K562 (cell line): Measurements from ENCODE around the gene CLCN6. TPM values are rescaled to one million over a fixed set of nuclear protein-coding genes. Genes with fewer than 3 reads are reported as not detected.

Experiments used
- KLF1 ChIP-seq: fragments of 450-650 bp; IDR thresholded peaks from 2 replicates; pipeline ENCODE4 v1.6.1; 2016; ENCODE audit warnings: missing genetic modification characterization, missing compliant biosample characterization
- KLF13 ChIP-seq: fragments of 450-650 bp; IDR thresholded peaks from 2 replicates; pipeline ENCODE4 v1.6.1; 2016; ENCODE audit warnings: missing genetic modification characterization, low read depth, mild to moderate bottlenecking, missing compliant biosample characterization, moderate library complexity, borderline replicate concordance
- MBD2 ChIP-seq: sonication (generic); IDR thresholded peaks from 2 replicates; pipeline ENCODE4 v1.6.1; 2016; ENCODE audit warnings: low read depth, borderline replicate concordance
- MTA3 ChIP-seq: fragments of 450-650 bp; formaldehyde crosslinking; IDR thresholded peaks from 2 replicates; pipeline ENCODE4 v1.6.1; 2017; ENCODE audit warnings: mild to moderate bottlenecking, borderline replicate concordance
- NRF1 ChIP-seq, 2 experiments: fragments of 450-650 bp; IDR thresholded peaks in 1 of 2; conservative IDR thresholded peaks in 1 of 2; 2 replicates each; pipeline ENCODE4 v1.6.1; 2014; ENCODE audit warnings: mild to moderate bottlenecking in 2 of 2
- POLR2B ChIP-seq: fragments of 450-650 bp; IDR thresholded peaks from 2 replicates; pipeline ENCODE4 v1.6.1; 2018; ENCODE audit warnings: low read depth; ENCODE audit not compliant: partially characterized antibody
- SUPT5H ChIP-seq: fragments of 450-650 bp; IDR thresholded peaks from 2 replicates; pipeline ENCODE4 v1.6.1; 2016
- TBP ChIP-seq: optimal IDR thresholded peaks from 2 replicates; pipeline ENCODE3; 2011; ENCODE audit warnings: low read depth, low read length, improper control_type of control experiment
- ZBTB17 ChIP-seq: fragments of 450-650 bp; formaldehyde crosslinking; IDR thresholded peaks from 2 replicates; pipeline ENCODE4 v1.4.0; 2020; ENCODE audit warnings: mild to moderate bottlenecking
- ZNF174 ChIP-seq: fragments of 250-450 bp; sonication (Bioruptor Pico); IDR thresholded peaks from 2 replicates; pipeline ENCODE4 v1.4.0; 2020; ENCODE audit warnings: mild to moderate bottlenecking
- ZNF41 ChIP-seq: fragments of 250-450 bp; sonication (Bioruptor Pico); conservative IDR thresholded peaks from 2 replicates; pipeline ENCODE4 v1.4.0; 2020; ENCODE audit warnings: mild to moderate bottlenecking
- ZNF76 ChIP-seq: fragments of 250-450 bp; sonication (Bioruptor Pico); IDR thresholded peaks from 2 replicates; pipeline ENCODE4 v1.4.0; 2020; ENCODE audit warnings: mild to moderate bottlenecking, moderate library complexity, borderline replicate concordance
- polyA plus RNA-seq, 8 experiments: library from polyadenylated mRNA; depleted of rRNA in 4 of 8; stranded (reverse) in 5 of 8; unstranded in 3 of 8; fragments of >200 nt; fragmentation: Nextera tagmentation in 2 of 8; fragmentation: Illumina TruSeq in 1 of 8; extraction: Ambion mirVana in 2 of 8; extraction: Trizol in 1 of 8; gene quantifications; 2 replicates each; pipeline versions ENCODE4 v1.2.1 to v1.2.3, GENCODE V29; 2011 to 2014; ENCODE audit warnings: inconsistent platforms in 1 of 8, missing spikeins in 1 of 8
- total RNA-seq, 7 experiments: library from RNA; depleted of rRNA in 6 of 7; stranded (reverse); fragments of >200 nt in 6 of 7; fragmentation: Illumina TruSeq in 2 of 7; extraction: Trizol in 2 of 7; gene quantifications; 2 replicates each; pipeline versions ENCODE4 v1.2.1 to v1.2.3, GENCODE V29; 2011 to 2021; ENCODE audit warnings: low replicate concordance in 1 of 7
- TF ChIP-seq, protein P1 (sequence below): fragments of 450-650 bp; IDR thresholded peaks from 2 replicates; pipeline ENCODE4 v1.7.0; 2016; ENCODE audit warnings: borderline replicate concordance
- TF ChIP-seq, protein P2 (sequence below), 2 experiments: fragments of 450-650 bp; IDR thresholded peaks; 2 replicates each; pipeline ENCODE4 v1.6.1; 2016
- TF ChIP-seq, protein P3 (sequence below): fragments of 250-450 bp; sonication (Bioruptor Pico); IDR thresholded peaks from 2 replicates; pipeline ENCODE4 v1.5.0; 2022; ENCODE audit warnings: mild to moderate bottlenecking
- TF ChIP-seq, protein P4 (sequence below): sonication (generic); formaldehyde crosslinking; IDR thresholded peaks from 2 replicates; pipeline ENCODE4 v1.8.1; 2023; ENCODE audit warnings: mild to moderate bottlenecking, missing genetic modification reagents
- TF ChIP-seq, protein P5 (sequence below): fragments of 250-450 bp; sonication (Bioruptor Pico); IDR thresholded peaks from 2 replicates; pipeline ENCODE4 v1.8.0; 2022; ENCODE audit warnings: inconsistent platforms, mild to moderate bottlenecking, moderate library complexity, borderline replicate concordance

The CLCN6 gene
- total and polyA plus RNA-seq, 9 of the 15 experiments (the other 6 are each of a cell fraction or from before 2014, with no cell fraction given): 2.0 to 21.8 (median 13.6) TPM

DNA sequence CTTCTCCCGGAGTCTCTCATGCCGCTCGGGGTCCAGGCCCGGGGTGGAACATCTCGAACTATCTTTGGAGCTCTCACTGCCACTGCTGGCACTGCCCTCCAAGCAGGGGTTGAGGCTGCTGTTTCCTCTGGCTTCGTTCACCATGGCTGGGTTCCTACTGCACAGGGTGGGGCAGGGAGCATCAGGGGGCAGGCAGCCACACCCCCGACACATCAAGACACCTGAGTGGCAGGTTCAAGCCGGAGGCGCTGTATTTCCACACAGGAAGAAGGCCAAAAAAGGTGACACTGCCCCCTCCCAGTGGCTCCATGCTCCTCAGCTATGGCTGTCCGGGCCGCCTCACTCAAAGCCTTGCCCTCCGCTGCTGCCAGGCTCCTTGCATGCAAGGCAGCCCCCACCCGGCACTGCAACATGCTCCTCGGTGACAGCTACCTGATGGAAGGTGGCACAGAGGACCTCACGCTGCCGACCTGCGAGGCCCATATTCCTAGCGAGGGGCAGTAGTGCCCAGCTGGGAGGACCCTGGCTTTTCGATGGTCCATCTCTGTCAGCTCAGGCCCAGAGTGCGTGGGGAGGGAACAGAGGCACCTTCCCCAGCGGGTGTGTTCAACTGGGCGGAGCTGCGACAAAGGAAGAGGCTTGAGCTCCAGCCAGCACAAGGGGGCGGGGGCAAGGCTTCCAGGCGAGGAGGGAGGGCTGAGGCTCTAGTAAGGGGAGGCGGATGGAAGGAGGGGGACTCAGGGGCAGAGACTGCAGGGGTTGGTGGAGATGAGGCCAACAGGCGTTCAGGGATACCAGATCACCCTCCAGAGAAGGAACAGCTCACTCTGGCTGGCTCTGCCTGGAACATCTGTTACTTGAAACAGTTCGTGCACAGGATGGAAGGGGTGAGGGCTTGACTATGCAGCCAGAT lies 2.8 kb upstream of the CLCN6 start (continued):
- TF ChIP-seq, protein P1, sequence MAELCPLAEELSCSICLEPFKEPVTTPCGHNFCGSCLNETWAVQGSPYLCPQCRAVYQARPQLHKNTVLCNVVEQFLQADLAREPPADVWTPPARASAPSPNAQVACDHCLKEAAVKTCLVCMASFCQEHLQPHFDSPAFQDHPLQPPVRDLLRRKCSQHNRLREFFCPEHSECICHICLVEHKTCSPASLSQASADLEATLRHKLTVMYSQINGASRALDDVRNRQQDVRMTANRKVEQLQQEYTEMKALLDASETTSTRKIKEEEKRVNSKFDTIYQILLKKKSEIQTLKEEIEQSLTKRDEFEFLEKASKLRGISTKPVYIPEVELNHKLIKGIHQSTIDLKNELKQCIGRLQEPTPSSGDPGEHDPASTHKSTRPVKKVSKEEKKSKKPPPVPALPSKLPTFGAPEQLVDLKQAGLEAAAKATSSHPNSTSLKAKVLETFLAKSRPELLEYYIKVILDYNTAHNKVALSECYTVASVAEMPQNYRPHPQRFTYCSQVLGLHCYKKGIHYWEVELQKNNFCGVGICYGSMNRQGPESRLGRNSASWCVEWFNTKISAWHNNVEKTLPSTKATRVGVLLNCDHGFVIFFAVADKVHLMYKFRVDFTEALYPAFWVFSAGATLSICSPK: no peak
- TF ChIP-seq KLF1 (tag): 0 out of 2 replicates have a peak, but pooled peaks have one; percentile 16
- 0 out of 2 replicates have a peak, but pooled peaks have one; percentile 23 for TF ChIP-seq MBD2
- TF ChIP-seq, protein P2, sequence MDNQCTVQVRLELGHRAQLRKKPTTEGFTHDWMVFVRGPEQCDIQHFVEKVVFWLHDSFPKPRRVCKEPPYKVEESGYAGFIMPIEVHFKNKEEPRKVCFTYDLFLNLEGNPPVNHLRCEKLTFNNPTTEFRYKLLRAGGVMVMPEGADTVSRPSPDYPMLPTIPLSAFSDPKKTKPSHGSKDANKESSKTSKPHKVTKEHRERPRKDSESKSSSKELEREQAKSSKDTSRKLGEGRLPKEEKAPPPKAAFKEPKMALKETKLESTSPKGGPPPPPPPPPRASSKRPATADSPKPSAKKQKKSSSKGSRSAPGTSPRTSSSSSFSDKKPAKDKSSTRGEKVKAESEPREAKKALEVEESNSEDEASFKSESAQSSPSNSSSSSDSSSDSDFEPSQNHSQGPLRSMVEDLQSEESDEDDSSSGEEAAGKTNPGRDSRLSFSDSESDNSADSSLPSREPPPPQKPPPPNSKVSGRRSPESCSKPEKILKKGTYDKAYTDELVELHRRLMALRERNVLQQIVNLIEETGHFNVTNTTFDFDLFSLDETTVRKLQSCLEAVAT (IDR thresholded peaks at IDR 0.05): peak; percentile 25 to 85; a peak in 3 of 4 replicates
- TF ChIP-seq MTA3: peak; percentile 84; the same call in 1 of the 2 replicates
- TF ChIP-seq ZNF174 (CRISPR knock-in tag): no peak
- TF ChIP-seq SUPT5H: peak; percentile 75
- TF ChIP-seq, protein P3, sequence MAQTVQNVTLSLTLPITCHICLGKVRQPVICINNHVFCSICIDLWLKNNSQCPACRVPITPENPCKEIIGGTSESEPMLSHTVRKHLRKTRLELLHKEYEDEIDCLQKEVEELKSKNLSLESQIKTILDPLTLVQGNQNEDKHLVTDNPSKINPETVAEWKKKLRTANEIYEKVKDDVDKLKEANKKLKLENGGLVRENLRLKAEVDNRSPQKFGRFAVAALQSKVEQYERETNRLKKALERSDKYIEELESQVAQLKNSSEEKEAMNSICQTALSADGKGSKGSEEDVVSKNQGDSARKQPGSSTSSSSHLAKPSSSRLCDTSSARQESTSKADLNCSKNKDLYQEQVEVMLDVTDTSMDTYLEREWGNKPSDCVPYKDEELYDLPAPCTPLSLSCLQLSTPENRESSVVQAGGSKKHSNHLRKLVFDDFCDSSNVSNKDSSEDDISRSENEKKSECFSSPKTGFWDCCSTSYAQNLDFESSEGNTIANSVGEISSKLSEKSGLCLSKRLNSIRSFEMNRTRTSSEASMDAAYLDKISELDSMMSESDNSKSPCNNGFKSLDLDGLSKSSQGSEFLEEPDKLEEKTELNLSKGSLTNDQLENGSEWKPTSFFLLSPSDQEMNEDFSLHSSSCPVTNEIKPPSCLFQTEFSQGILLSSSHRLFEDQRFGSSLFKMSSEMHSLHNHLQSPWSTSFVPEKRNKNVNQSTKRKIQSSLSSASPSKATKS (CRISPR knock-in tag): no peak
- no peak for TF ChIP-seq ZNF41 (CRISPR knock-in tag)
- 0 out of 2 replicates have a peak, but pooled peaks have one; percentile 57 for TF ChIP-seq ZNF76 (CRISPR knock-in tag)
- peak; percentile 76 for TF ChIP-seq ZBTB17 (CRISPR knock-in tag)
- 0 out of 2 replicates have a peak, but pooled peaks have one; percentile 16 for TF ChIP-seq KLF13 (tag)
- TF ChIP-seq NRF1 (conservative IDR thresholded peaks at IDR 0.05 in 1 of 2, IDR thresholded peaks at IDR 0.05 in 1 of 2): peak; percentile 78 to 80
- TF ChIP-seq, protein P4, sequence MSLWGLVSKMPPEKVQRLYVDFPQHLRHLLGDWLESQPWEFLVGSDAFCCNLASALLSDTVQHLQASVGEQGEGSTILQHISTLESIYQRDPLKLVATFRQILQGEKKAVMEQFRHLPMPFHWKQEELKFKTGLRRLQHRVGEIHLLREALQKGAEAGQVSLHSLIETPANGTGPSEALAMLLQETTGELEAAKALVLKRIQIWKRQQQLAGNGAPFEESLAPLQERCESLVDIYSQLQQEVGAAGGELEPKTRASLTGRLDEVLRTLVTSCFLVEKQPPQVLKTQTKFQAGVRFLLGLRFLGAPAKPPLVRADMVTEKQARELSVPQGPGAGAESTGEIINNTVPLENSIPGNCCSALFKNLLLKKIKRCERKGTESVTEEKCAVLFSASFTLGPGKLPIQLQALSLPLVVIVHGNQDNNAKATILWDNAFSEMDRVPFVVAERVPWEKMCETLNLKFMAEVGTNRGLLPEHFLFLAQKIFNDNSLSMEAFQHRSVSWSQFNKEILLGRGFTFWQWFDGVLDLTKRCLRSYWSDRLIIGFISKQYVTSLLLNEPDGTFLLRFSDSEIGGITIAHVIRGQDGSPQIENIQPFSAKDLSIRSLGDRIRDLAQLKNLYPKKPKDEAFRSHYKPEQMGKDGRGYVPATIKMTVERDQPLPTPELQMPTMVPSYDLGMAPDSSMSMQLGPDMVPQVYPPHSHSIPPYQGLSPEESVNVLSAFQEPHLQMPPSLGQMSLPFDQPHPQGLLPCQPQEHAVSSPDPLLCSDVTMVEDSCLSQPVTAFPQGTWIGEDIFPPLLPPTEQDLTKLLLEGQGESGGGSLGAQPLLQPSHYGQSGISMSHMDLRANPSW (CRISPR knock-in tag): no peak
- peak; percentile 88 for TF ChIP-seq TBP
- TF ChIP-seq, protein P5, sequence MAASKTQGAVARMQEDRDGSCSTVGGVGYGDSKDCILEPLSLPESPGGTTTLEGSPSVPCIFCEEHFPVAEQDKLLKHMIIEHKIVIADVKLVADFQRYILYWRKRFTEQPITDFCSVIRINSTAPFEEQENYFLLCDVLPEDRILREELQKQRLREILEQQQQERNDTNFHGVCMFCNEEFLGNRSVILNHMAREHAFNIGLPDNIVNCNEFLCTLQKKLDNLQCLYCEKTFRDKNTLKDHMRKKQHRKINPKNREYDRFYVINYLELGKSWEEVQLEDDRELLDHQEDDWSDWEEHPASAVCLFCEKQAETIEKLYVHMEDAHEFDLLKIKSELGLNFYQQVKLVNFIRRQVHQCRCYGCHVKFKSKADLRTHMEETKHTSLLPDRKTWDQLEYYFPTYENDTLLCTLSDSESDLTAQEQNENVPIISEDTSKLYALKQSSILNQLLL (CRISPR knock-in tag): no peak
- TF ChIP-seq POLR2B: peak; percentile 83
